Kidney glomerular epithelial cell (primary cell): ENCODE data around the gene DENND6A.
"Not testable (repeated sequence)": the region's sequence is repeated elsewhere in the genome, so short reads cannot be mapped to it uniquely, and the experiment has no call there.

Experiments used
- DNase-seq: peaks from one replicate; lab custom pipeline; 2025; lab: John Stamatoyannopoulos, UW

Gene DENND6A, protein sequence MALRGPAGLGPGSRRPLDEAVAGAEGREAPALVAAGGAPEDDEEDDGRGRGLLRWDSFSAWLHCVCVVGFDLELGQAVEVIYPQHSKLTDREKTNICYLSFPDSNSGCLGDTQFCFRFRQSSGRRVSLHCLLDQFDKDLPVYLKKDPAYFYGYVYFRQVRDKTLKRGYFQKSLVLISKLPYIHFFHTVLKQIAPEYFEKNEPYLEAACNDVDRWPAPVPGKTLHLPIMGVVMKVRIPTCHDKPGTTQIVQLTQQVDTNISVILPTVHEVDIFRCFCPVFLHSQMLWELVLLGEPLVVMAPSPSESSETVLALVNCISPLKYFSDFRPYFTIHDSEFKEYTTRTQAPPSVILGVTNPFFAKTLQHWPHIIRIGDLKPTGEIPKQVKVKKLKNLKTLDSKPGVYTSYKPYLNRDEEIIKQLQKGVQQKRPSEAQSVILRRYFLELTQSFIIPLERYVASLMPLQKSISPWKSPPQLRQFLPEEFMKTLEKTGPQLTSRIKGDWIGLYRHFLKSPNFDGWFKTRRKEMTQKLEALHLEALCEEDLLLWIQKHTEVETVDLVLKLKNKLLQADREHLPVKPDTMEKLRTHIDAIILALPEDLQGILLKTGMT

DNA sequence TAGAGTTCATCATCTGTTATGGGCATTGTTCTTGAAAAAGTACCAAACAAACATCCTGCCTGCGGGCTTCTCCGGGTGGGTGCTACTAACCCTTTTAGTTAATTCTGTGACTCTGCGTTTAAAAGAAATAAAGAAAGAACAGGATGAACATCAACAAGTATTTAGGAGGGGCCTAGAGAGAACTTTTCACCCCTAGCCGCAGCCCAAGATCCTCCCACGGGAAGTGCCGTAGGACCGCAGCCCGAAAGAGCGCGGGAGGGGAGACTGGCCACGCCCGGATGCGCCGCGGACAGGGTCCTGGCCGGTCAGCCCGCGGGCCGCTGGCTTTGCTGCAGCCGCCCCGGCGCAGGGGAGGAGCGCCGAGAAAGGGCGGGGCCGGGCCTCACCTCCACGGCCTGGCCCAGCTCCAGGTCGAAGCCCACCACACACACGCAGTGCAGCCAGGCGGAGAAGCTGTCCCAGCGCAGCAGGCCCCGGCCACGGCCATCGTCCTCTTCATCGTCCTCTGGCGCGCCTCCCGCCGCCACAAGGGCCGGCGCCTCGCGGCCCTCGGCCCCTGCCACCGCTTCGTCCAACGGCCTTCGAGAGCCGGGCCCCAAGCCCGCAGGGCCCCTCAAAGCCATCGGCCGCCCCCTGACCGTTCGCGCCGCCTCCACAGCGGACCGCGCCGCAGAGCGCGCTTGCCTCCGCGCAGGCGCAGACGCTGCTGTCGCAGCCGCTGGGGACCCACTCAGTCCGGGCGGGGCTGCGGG is at the start of gene DENND6A:
TSS of gene DENND6A (minus strand) at position 682 of the 752 bp plus-strand sequence. CDS start at position 623, 59 bp downstream.
- peak; percentile 90 for DNase-seq

DNA sequence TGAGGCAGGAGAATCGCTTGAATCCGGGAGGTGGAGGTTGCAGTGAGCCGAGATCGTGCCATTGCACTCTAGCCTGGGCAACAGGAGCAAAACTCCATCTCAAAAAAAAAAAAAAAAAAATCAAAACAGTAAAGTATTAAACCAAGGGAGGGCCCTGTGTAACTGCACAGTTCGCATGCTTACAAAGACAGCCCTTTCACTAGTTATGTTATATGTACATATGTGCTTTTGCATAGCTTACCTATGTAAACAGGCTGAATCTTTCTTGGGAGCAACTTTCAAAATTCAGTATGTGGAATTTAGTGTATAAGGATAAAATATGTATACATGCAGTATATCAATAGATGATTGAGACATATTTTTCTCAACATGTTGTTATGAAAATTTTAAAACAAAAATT is 47.1 kb upstream of the DENND6A start:
- DNase-seq: no peak

DNA sequence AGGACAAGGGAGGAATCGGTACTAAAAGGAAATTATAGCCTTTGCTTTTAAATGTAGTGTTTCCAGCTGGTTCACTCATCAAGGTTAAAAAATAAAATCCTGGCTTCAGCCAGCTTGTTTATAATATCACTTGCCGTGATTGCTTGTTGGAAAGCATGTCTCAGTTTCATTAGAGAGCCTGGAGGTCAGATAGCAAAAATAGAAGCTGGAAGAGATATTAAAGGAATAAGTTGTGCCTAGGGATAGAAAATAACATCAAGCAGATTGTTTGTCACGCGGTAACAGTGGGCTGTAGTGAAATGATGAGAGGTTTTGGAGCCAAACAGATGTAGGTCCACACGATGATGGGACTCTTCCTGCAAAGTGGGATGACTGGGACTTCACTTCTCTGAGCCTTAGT is 45.5 kb upstream of the DENND6A start:
- no peak for DNase-seq

DNA sequence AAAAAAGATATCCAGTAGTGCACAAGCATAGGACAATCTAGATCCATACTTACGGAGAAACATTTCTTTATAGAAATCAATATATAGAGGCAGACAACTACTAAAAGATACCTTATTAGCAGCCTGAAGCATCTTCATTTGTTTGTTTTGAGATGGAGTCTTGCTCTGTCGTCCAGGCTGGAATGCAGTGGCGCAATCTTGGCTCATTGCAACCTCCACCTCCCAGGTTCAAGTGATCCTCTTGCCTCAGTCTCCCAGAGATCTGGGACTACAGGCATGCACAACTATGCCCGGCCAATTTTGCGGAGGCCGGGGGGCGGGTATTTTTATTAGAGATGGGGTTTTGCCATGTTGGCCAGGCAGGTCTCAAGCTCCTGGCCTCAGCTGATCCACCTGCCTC is 45.0 kb upstream of the DENND6A start:
- no peak for DNase-seq

DNA sequence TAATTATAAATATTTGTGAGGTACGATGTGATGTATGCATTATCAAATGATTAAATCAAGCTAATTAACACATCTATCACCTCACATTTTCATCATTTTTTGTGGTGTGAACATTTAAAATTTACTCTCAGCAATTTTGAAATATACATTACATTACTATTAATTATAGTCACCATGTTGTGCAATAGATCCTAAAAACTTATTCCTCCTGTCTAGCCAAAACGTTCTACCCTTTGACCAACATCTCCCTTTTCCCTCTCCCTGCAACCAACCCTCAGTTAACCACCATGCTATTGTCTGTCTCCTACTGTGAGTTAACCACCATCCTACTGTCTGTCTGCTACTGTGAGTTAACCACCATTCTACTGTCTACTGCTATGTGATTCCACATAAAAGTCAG is 42.5 kb upstream of the DENND6A start:
- DNase-seq: no peak

DNA sequence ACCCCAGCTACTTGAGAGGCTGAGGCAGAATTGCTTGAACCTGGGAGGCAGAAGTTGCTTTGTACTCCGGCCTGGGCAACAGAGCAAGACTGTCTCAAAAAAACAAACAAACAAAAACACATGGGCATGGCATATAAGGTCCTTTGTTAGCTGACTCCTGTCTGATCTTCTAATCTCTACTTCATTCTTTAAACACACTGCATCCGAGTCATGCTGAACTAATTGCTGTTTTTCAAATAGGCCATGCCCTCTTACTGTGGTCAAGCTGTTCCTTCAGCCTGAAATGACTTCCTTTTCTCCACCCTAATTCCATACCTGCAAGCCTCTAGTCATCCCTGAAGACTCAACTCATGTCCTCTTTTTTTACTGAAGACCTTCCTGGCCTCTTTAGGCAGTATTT is 40.9 kb upstream of the DENND6A start:
- no peak for DNase-seq

DNA sequence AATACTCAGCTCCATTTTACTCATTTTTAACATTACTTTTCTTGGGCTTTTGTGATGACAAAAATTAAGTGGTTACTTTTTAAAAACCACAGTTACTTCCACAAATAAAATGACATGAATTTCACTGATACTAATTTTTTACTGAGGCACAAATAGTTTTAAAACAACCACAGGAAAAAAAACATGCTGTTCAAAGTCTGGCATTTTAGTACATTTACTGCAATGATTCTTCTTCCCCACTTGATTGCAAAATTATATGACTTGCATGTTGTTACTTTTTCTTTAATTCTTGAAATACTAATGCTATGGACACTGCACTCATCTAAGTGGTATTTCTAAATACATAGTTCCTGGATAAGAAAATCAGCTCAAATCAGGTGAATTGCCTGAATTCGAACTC is 38.4 kb upstream of the DENND6A start:
- DNase-seq: no peak

DNA sequence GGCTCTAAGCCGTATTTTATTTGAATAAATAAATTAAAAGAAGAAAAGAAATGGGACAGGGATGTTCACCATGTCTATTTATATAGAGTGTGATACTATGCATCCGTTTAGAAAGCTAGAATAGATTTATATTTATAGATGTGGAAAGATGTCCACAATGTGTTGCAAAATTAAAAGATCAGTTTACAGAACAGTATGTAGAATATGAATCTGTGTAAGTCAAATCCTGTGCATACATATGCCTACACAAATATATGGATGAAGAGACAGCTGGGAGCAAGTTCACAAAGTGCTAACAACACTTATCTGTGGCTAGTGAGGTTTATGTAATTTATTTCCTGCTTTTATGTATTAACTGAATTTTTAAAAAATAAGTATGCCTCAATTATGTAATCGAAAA is 37.8 kb upstream of the DENND6A start:
- DNase-seq: no peak

DNA sequence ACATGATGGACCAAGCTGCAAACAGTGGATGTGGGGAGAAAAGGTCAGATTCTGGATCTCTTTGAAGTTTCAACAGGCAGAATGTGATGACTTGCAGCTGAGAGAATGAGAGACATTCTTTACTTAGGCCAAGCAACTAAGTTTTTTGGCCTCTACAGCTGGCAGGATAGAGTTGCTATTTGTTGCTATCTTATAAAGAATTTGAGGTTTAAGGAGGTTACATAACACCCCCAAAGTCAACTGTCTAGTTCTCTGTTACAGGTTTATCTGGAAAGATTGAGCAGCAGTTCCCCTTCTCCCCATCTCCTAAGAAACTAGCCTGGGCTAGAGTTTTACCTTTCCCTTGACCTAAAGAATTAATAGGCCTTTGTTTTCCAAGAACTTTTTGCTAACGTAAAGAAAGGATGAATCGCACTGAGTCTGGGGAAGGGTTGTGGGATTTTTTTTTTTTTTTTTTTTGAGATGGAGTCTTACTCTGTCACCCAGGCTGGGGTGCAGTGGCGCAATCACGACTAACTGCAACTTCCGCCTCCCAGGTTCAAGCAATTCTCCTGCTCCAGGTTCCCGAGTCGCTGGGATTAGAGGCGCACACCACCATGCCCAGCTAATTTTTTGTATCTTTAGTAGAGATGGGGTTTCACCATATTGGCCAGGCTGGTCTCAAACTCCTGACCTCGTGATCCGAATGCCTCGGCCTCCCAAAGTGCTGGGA is 36.6 kb upstream of the DENND6A start:
- no peak for DNase-seq

DNA sequence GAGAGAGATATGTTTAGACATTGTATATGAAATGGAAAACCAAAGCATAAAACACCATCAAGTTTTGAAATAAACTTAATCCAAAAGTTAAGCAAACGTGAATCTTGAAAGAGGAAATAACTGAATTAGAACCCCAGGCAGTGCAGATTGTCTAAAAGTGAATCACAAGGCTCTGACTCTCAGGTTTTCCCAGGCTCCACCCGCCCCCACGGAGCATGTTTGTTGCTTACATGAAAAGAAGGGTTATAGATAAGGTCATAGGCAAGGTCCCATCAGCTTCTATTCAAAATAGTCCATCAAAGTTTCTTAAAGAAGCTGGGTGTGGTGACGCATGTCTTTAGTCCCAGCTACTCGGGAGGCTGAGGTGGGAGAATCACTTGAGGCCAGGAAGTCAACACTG is 34.2 kb upstream of the DENND6A start:
- DNase-seq: no peak

DNA sequence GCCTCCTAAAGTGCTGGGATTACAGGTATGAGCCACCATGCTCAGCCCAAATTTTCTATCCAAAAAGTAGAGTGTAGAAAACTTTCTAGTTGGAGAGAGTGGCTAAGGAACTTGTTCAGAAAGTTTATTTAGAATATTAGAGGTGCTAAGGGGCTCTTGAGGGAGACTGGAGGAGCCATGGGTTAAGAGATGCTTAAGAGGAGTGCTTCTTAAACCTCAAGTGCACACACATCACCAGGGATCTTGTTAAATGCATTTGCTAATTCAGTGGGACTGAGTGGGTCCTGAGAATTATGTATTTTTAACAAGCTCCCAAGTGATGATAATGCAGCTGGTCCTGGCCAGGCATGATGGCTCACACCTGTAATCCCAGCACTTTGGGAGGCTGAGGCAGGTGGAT is 33.5 kb upstream of the DENND6A start:
- no peak for DNase-seq

DNA sequence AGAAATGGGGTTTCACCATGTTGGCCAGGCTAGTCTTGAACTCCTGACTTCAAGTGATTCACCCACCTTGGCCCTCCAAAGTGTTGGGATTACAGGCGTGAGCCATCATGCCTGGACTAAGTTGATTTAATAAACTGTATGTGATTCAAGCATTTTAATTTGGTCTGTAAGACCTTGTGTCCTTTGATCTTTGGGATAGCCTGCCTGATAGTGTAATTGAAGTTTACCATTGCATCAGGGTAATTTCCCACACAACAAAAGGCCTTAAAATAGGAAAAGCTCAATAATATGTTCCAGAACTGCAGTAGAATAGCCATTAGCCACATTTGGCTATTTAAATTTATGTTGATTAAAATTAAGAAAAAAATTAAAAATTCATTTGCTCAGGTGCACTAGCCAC is 25.2 kb upstream of the DENND6A start:
- DNase-seq: no peak

DNA sequence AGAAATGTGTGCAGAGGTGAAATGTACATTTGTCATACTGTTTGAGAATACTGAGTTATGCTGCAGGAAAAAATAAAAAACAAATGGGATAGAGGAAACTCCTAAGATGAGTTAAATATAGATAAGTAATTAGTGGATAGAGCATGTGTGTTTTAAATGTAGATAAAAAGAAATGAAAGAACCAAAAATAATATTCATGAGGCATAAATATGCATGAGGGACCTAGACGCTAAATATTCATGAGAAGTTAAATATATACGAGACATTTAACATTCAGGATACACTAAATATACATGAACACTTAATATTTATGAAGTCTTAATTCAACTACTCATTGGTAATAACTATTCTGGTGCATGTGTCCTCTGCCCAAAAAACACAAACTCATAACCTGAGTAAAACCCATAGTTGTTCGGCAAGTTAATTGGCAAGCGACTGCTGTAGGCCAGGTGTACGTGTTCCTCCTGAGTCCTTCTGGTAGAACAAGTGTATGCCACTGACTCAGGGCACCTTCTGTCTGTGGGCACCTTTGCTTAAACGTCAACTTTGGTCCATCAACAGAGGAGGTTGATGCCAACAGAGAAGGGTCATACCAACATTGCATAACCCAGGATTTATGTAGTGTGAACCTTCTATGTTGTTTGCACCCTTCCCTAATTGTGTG is 24.5 kb upstream of the DENND6A start:
- no peak for DNase-seq

DNA sequence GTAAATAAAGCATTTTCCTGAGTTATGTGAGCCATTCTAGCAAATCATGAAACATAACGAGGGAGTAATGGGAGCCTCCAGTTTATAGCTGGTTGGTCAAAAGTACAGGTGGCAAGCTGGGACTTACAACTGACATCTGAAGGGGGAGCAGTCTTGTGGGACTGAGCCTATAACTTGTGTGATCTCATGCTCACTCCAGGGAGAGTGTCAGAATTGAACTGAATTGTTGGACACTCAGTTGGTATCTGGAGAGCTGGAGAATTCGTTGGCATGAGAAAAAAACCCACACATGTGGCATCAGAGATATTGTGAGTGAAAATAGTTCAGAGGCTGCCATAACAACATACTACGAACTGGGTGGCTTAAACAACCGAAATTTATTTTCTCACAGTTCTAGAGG is 22.8 kb upstream of the DENND6A start:
- DNase-seq: no peak

DNA sequence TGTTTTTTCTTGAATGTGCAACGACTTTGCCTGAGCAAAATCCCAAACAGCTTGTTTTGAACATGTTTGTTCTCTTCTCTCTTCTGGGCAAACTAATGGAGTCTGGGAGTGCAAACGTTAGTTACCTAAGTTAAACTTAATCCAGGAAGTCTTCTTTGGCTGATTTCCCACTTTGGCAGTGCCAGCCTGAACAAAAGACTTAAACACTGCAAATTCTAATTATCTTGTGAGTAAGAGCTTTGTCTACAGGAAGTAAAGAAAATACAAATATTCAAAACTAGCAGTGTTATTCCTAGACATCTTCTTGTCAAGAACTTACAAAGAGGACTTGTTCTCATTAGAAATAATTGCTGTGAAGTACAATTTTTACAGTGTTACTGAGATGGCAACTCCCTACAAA is 16.7 kb upstream of the DENND6A start:
- no peak for DNase-seq

DNA sequence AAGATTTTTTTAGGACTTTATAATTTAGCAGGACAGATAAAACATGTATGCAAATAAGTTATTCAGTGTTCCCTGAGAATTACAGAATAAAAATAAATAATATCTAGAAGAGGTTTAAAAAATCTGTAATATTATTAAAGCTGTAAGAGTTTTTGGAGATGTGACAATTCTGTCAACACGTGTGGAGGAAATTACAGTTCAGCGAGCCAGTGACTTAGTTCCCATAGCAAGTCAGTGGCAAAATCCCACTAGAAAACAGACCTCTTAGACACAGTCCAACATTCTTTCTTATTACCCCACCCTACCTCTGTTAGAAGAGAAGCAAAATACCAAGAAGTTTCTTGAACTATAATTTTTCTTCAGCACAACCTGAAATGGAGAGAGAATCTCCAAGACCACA is 16.2 kb upstream of the DENND6A start:
- no peak for DNase-seq

DNA sequence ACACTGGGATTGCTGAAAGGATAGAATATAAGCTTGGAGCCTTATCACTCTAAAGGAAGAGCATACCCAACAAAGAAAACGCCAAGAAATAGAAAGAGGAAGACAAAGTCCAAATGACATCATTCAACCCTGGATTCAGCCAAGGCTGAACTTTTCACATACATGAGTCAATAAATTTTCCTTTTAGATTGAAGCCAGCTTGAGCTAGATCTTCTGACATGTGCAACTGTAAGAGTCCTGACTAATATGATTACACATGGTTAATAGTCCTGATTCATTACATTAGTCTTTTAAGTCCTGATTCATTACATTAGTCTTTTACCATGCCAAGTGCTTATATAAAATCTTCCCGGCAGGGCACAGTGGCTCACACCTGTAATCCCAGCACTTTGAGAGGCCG is 13.6 kb upstream of the DENND6A start:
- DNase-seq: peak; percentile 55

DNA sequence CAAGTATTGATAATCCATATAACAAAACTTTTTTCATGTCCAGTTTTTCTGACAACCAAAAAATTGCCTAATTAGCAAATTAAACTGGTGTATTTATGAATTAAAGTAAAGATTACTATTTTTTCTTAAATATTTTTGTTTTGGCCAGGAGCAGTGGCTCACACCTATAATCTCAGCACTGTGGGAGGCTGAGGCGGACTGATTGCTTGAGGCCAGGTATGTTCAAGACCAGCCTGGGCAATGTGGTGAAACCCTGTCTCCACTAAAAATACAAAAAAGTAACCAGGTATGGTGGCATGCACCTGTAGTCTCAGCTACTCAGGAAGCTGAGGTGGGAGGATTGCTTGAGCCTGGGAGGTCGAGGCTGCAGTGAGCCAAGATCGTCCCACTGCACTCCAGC is 12.5 kb upstream of the DENND6A start:
- not testable (repeated sequence) for DNase-seq

DNA sequence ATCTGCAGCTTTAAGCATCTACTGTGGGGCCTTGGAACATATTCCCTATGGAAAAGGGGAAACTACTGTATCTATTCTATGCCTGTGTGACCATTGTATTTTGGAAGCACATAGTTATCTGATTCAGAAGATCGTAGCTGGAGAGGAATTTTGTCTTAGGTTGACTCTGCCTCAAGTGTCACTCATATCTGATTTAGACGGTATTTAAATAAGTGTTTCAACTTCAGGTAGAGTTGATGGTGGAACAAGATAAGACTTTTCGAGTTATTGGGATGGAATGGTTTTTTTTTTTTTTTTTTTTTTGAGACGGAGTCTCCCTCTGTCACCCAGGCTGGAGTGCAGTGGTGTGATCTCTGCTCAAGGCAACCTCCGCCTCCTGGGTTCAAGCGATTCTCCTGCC is 8.9 kb upstream of the DENND6A start:
- DNase-seq: no peak

DNA sequence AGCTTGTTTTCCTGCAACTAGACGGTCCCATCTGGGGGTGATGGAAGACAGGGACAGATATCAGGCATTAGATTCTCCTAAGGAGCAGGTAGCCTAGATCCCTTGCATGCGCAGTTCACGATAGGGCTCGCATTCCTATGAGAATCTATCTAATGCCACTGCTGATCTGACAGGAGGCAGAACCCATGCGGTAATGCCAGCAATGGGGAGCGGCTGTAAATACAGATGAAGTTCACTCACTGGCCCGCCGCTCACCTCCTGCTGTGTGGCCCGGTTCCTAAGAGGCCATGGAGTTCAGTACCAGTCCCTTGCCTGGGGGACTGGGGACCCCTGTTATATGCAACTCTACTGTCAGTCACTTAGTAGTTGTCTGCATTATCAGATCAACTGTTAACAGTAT is 7.9 kb upstream of the DENND6A start:
- DNase-seq: no peak

DNA sequence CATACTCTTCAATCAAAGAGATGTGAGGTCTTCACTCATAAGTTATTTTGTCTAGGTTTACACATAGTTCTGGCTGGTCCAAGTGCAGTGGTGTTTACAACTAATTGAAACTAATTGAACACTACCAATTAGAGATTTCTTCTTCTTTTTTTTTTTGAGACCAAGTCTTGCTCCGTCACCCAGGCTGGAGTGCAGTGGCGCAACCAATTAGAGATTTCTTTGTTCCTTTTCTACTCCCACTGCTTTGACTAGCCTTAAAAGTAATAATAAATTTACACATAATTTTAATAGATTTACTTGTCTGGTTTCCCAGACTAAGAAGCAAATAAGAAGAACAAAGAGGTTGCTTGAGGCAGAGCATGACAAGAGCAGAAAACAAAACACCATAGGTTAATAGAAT is 6.7 kb upstream of the DENND6A start:
- no peak for DNase-seq

DNA sequence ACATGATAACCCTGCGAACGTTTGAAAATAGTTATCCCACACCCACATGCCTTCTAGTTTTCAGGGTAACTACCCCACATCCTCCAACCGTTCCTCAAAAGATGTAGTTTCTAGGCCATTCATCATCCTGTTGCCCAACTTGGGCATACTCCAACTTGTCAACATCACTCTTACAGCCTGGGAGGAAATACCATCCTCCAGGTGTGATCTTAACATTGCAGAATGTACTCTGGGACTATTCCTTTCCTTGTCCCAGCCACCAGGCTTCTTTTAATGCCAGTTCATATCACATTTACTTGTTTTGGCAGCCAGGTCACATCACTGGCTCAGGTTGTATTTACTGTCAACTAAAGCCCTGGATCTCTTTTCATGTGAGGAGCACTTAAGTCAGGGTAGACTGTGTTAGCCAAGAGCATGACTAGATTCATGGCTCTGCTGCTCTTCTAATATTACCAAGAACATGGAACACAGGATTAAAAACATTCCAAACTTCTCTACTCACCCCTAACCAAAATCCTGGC is 4.0 kb upstream of the DENND6A start:
- DNase-seq: no peak
